Left kidney (tissue), 8 donors: ENCODE results near the gene MIS12. TPM values are rescaled to one million over a fixed set of nuclear protein-coding genes. Genes with fewer than 3 reads are reported as not detected.

ENCODE experiments used
- DNase-seq: peaks from one replicate; pipeline ENCODE4 v3.0.0-alpha.2; 2013
- long read RNA-seq, 8 donors: transcript quantifications; one replicate each; lab custom pipeline, GENCODE V29; 2026
- polyA plus RNA-seq: library from polyadenylated mRNA; unstranded; fragments of 120-200 nt; gene quantifications from one replicate; pipeline ENCODE4 v1.2.1, GENCODE V29; 2013; ENCODE audit not compliant: insufficient read length

MIS12 gene, protein sequence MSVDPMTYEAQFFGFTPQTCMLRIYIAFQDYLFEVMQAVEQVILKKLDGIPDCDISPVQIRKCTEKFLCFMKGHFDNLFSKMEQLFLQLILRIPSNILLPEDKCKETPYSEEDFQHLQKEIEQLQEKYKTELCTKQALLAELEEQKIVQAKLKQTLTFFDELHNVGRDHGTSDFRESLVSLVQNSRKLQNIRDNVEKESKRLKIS
- polyA plus RNA-seq = 49.8 TPM
- long read RNA-seq, donor 1, partial matches to known transcripts = 0 of 6 reads
- long read RNA-seq, donor 1, other reads (novel, unspliced or antisense) = 0 of 6 reads
- long read RNA-seq, donor 2, transcript MIS12-202 (2 exons, 2,204 nt) = major isoform, 8 of 11 reads
- long read RNA-seq, donor 2, partial matches to known transcripts = 0 of 11 reads
- long read RNA-seq, donor 2, other reads (novel, unspliced or antisense) = 0 of 11 reads
- long read RNA-seq, donor 3, transcript MIS12-202 (2 exons, 2,204 nt) = major isoform, 5 of 10 reads
- long read RNA-seq, donor 3, partial matches to known transcripts = 0 of 10 reads
- long read RNA-seq, donor 3, other reads (novel, unspliced or antisense) = 0 of 10 reads
- long read RNA-seq, donor 4, partial matches to known transcripts = 0 of 2 reads
- long read RNA-seq, donor 4, other reads (novel, unspliced or antisense) = 0 of 2 reads
- long read RNA-seq, donor 5, transcript MIS12-202 (2 exons, 2,204 nt) = minor isoform, 7 of 15 reads
- long read RNA-seq, donor 5, transcript MIS12-206 (3 exons, 2,691 nt) = major isoform, 8 of 15 reads
- long read RNA-seq, donor 5, partial matches to known transcripts = 0 of 15 reads
- long read RNA-seq, donor 5, other reads (novel, unspliced or antisense) = 0 of 15 reads
- long read RNA-seq, donor 6, transcript MIS12-202 (2 exons, 2,204 nt) = major isoform, 11 of 17 reads
- long read RNA-seq, donor 6, transcript MIS12-206 (3 exons, 2,691 nt) = minor isoform, 5 of 17 reads
- long read RNA-seq, donor 6, partial matches to known transcripts = 0 of 17 reads
- long read RNA-seq, donor 6, other reads (novel, unspliced or antisense) = 0 of 17 reads
- long read RNA-seq, donor 7, transcript MIS12-202 (2 exons, 2,204 nt) = major isoform, 6 of 10 reads
- long read RNA-seq, donor 7, partial matches to known transcripts = 0 of 10 reads
- long read RNA-seq, donor 7, other reads (novel, unspliced or antisense) = 0 of 10 reads
- long read RNA-seq, donor 8, partial matches to known transcripts = 0 of 4 reads
- long read RNA-seq, donor 8, other reads (novel, unspliced or antisense) = 0 of 4 reads

DNA sequence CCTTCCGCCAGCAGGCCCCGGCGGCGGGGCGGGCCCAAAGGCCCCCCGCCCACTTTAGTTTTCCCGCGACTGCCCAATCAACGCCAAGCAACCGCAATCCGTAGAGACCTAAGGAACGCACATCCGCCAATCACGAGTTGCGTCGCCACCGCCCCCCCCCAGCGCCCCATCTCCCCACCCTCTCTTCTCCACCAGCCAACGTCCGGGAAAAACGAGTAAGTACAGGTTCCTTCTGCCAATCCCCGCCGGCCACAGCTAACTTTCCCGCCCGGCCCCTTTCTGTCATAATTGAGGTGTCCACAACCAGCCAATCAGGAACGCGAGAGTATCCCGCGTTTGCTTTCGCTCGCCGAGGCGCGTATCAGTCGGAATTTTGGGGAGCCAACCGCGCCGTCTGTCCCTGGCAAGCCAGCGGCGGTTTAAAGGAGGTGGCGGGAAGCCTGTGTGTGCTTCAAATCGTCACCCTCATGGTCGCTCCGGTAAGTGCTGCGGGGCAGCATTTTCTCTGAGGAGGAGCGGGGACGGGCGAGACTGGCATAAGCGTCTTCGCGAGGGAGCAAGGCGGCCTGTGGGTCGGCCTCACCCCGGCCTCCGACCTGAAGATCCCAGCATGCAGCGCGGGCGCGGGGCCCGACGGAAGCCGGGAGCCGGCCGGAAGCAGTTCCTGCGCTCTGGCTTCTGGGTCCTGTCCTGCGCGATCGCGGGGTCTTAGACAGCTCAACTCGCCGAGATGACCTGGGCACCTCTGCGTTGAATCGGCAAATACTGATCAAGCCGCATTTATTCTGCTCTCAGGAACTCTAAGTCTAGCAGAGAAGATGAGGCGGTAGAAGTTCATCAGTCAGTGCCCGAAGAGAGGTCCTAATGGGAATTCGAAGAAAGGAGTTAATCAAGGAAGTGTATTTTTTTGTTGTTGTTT lies at the start of gene MIS12:
TSS of gene MIS12 (plus strand) at position 361 of the 919 bp plus-strand sequence. CDS start 2,297 bp downstream, outside the sequence.
- peak; percentile 98 for DNase-seq

DNA sequence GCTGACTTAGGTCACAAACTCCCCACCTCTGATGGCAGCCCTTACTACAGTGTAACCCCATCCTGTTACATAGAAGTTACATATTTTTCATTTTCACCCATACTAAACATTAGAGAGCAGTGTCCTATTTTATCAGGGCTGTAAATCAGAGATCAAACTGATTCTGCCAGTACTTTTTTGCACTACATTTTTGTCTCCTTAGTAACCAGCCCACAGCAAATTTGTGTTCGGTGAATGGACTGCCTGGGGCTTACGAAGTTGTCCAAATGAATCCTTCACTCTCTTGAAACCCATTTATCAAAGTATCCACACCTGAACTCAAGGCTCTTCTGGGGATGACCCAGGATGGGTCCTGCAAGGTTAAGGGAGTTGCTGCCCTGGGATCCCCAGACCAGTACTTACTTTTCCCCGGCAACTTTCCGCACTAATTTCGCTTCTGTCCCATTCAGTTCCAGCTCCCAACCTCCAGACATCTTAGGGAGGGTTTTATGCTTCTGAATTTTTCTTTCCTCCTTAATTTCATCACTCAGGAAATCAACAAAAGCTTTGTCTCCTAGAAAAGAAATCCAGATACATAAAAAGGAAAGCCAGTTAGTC lies 48.5 kb upstream of the MIS12 start:
- no peak for DNase-seq

DNA sequence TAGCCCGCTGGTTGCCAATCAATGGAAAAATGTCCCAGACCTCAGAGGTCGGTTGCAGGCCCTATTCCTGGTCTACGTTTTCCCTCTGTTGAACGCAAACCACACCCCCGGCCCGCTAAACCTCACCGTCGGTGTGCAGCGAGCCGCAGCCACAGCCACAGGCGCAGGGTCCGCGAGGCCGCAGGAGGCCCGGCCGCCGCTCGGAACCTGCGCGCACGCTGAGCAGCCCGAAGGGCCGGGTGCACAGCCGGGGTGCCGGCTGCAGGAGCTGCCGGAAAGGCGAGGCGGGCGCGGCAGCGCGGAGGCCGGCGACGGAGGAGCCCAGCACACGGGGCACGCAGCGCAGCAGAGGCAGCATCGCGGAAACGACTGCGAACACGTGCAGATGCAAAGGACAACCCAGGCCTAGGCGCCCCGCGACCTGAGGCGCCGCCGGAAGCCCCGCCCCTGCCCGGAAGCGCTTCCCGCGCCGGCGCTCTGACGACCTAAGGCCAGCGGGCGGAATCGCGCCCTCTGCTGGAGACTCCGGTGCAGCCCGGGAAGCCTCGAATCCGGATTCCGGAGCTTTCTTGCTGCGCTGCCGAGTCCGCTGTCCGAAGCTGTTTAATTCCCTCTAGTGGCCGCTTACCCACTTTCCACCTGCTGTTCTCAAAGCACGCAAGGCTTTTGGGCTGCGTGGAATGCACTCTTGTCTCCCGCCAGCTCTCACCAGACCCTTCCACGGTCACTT lies 47.5 kb upstream of the MIS12 start, which contains the start of gene C1QBP:
TSS of gene C1QBP (minus strand) at position 440 of the 730 bp plus-strand sequence. CDS start at position 358, 82 bp downstream.
- DNase-seq = peak; percentile 93

DNA sequence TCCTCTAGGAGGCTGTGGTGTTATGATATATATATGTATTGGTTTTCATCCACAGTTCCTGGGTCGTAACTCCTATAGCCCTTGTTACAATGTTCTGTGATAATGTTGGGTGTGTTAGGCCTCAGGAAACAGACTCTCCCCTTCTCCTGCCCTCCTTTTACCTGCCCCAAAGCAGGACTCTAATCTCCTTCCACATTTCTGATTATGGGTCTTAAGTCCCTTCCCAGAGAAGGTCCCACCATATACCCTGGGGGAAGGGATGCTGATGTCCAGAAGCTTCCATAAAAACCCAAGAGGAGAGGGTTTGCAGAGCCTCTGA lies 47.0 kb upstream of the MIS12 start:
- no peak for DNase-seq

DNA sequence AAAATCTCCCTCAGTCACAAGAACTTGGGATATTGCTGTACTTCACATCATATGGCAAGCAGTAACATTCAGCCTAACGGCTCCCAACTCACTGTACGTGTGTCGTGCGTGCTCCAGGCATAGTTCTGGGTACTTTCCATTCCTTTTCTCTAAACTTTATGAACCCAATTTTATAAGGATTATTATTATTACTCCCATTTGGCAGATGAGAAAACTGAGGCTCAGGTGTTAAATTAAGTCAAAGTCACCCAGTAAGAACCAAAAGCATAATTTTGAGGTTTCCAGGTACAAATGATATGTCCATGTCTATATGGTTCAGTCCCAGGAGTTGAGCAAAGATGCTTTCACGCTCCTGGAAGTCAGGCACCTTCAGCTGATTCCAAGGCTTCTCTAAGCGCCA lies 42.6 kb upstream of the MIS12 start:
- no peak for DNase-seq

DNA sequence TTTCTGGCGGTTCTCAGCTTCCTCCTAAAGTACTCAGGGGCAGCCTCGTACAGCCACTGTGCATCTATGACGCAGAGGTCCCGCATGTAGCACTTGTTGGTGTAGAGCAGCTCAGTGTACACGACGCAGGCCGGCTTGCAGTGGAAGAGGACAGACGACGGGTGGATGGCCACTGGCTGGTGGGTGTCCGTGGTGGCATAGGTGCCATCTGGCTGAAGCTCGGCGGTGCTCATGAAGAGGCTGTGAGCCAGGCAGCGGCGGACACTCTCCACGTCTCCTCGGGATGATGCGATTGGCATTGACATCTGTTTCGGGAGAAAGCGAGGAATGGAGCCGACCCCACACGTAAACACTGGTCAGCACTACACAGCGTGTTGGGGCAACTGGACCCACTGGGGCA lies 42.2 kb upstream of the MIS12 start:
- DNase-seq = no peak

DNA sequence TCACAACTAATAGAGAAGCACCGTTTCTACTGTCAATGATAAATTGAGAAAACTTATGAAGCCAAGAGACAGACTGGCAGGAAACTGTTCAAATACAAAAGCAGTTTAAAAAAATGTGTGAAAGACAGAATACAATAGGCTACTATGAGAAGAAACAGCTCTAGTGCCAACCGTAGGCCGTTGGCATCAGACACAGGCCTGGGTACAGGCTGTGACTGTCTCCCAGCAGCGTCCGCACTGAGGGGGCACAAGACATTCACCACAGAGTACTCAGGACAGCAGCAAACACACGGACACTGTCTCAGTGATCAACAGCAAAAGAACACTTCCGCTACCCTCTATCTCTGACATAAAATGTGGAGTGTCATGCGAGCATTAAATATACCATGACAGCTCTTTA lies 39.6 kb upstream of the MIS12 start:
- DNase-seq = no peak

DNA sequence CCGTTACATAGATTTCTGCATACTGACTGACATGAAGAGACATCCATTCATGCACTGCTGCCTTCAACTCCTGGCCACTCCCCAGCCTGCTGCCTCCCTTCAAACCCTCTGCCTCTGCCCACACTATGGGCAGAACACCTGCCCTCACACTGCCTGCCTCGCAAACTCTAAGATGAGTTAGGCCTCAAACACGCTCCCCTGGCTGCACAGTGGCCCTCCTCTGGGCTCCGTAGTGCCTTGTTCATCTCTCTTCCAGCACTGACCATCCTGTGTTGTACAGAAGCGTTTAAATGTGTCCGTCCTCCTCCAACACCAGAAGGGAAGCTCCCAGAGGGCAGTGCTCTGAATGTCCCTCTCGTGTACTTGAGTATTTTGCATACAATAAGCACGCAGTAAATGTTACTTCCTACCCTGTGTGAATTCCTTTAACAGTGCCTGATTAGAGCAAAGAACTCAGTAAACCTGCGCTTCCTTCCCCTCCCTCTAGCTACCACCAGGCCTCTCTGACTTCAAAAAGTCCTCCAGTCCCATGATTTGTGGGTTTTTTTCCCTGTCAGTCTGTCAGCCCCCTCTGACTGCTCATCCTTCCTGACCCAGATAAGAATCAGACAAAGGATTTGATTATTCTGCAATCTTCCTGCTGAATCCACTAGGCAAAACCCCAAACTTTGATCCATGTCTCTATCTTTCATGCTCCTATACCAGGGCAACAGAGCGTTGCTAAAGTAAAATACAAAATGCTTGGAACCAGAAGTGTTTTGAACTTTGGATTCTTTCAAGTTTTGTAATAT lies 21.5 kb upstream of the MIS12 start:
- no peak for DNase-seq

DNA sequence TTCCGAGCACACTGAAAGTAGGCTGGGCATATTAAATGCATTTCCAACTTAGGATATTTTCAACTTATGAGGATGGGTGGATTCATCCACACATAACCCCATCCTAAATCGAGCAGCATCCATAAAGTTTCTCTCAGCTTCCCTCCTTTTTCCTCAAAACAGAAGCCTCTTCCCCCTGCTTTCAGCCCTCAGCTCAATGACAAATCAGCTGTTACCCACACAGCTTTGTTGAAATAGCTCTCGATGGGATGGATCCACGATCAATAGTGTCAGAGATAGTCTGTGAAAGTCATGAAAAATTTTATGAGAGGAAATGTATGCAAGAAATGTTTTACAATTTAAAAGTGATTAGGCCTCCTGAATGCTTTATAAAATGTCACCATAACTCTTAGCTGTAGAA lies 20.1 kb upstream of the MIS12 start:
- no peak for DNase-seq

DNA sequence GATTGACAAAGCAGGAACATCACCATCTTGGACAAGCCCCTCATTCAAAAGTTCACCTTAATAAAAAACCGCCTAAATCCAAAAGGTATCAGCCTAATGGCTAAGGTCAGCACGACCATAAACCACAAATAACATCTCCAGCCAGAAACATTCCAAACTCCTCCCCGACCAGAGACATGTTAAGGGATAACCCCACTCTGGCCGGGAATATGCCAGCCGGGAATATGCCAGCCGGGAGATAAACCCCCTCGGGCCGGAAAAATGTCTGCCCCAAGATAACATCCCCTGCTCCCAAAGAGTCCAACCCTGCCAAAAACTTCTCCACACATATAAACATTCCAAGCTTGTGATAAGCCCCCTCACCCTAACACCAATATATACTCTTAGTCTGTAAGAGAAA lies 18.9 kb upstream of the MIS12 start:
- DNase-seq = no peak

DNA sequence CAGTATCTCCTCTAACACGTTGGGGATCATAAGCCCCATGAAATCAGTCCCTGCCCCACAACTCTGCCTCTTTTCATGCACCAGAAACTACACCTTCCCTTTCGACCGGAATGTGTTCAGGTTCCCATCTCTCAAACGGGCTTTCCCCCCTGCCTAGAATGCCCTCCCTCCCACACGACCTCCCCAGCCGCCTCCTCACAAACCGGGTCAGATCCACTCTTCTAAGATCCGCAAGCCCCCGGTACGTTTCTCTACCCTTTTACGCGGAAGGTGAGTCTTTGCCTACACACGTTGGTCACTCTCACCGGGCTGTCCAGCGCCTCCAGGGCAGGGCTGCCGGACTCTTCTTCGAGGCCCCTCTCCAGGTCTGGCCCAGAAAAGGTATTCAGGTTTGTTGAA lies 18.3 kb upstream of the MIS12 start:
- DNase-seq = no peak

DNA sequence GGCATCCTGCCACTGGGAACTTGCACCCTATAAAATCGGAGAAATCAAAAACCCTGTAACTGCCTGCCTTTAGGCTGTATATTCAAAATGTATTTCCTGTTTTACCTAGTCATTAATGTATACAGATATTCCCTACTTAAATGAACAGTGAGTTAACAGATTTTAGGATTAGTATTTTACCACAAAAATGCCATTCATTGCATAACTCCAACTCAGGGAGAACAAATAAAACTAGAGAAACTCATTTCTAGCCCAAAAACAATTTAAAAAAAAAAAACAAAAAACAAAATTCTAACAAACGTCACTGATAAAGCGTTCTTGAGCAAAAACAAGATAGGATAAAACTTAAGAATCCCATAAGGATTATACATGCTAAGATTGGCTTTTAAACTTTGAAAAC lies 13.9 kb upstream of the MIS12 start:
- no peak for DNase-seq

DNA sequence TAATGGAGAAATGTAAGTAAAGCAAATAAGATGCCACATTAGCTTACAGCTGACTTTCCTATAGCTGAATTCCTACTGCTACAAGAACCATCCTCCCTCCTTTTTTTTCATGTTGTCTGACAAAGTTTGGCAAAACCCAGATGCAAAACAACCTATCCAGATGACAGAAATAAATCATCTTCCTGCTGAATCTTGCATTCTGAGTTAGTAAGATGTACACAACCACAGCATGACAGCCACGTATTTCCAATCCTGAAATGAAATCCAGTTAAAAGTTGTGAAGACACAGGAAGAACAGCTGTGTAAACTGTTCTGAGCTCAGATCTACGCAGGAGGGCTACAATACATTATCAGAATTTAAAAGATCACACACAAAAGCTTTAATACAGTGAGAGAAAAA lies 12.5 kb upstream of the MIS12 start:
- DNase-seq = no peak

DNA sequence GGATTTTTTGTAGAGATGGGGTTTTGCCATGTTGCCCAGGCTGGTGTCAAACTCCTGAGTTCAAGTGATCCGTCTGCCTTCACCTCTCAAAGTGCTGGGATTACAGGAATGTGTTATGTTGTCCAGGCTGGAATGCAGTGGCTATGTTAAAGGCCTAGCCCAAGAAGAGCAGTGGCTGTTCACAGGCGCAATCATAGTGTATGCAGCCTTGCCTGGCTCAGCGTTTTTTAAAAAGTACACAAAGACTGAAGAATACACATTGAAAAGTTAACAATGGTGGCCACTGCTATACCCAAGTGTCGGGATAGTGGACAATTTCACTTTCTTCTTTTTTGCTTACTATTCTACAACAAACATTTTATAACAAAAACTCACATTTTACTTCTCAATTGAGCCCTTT lies 7.4 kb upstream of the MIS12 start:
- no peak for DNase-seq

DNA sequence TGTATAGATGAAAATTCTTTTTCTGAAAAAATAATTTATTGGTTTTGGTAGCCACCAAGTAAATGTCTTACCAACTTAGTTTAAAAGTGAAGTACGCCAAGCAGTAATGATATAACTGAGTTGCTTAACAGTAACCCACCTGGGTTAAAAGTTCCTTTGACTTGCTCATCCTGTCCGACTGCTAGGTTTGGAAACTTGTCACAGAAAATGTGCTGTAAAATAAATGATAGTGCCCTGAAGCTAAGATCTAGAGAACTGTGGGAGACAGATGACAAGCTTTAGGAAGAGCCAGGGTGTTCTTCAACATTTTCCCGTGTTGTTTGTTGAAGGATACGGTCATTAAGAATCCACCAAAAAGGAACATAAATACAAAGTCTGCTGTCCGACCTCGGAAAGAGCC lies 5.4 kb upstream of the MIS12 start:
- no peak for DNase-seq

DNA sequence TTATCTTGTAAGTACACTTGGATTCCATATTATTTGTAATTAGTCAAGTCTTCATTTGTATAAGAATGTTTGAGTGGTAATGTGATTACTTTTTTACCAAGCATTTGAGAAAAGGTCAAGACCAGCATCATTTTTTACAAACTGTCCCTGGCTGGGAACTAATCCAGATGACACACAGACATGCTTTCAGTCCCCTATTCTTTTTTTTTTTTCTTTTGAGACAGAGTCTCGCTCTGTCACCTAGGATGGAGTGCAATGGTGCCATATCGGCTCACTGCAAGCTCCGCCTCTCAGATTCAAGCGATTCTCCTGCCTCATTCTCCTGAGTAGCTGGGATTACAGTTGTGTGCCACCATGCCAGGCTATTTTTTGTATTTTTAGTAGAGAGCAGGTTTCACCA lies 4.9 kb upstream of the MIS12 start:
- no peak for DNase-seq

DNA sequence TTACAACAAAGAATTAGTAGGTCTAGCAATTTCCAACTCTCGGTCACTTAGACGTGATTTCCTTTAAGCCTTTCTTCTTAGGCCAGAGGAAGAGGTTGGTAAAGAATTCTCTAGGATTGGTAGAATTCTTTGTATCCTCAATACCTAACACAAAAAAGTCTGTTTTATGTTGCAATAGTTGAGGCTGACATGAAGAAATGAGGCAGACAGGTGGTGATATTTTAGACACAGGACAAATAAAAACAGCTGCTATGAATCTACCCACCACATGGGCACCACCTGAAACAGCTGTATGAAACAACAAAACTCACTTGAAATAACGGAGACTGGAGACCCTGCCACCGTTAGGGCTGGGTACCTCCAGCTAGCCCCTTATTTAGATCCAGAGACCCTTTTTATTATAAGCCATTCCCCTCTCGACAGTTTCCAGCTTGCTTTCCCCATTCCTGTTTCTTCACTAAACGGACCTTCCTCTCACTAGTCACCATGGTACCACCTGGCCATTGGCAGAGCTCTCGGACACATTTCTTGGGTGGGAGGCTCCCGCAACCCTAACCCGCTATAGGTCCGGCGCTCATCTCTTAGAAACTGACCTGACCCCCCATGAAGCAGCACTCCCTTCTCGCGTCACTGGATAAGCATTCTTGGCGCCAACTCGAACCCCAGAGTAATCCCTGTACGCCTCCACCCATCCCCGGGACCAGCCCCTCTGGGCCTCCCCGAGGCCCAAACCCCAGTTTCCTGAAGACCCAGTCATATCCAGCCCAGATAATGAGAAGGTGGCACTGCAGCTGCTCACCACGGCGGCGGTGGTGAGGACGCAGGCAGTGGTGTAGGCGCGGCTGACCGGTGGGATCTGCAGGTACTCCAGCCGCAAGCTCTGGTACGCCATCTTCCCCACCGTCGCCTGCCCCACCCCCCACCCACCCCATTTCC lies 828 bp upstream of the MIS12 start, which contains the start of gene DERL2:
TSS of gene DERL2 (minus strand) at position 909 of the 936 bp plus-strand sequence. CDS start at position 892, 17 bp downstream.
- DNase-seq = no peak

DNA sequence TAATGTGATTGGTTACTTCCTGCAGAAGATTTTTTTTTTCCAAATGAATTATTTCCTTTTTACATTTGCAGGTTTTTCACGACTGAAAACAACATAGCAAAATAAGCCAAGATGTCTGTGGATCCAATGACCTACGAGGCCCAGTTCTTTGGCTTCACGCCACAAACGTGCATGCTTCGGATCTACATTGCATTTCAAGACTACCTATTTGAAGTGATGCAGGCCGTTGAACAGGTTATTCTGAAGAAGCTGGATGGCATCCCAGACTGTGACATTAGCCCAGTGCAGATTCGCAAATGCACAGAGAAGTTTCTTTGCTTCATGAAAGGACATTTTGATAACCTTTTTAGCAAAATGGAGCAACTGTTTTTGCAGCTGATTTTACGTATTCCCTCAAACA lies 2.4 kb downstream of the MIS12 start:
- no peak for DNase-seq
